ENCODE results near the gene TJP2. TPM values are rescaled to one million over a fixed set of nuclear protein-coding genes. Genes with fewer than 3 reads are reported as not detected.
A peak's percentile ranks its signal among the peaks of the same experiment; 100 is the strongest.

TJP2 gene
- total RNA-seq, 2 donors from 2014 or later: 45.1 to 53.0 TPM

DNA sequence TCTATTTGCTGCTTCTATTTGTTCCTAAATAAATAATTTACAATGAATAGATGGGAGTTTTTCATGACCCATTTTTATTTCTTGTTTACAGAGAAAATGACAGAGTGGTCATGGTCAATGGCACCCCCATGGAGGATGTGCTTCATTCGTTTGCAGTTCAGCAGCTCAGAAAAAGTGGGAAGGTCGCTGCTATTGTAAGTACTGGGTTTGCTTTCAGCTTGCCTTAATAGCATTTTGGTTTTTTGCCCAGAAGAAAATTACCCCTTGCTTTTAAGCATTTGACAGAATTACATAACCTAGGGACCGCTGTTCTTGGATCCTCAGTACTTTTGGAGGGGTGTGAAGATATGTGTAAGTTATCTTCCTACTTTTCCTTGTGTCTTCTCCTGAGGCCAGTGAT is 44.1 kb downstream of the TJP2 start:
- 94% methylated on average over 3 of the region's 3 CpGs; no CpG with 5 or more reads in 1 of the 2 experiments for WGBS, 2 experiments (ENCODE audit: insufficient coverage in 1 of 2, insufficient read length in 1 of 2)
- no peaks in the 10 kb centered on the region for H3K4me1 Mint-ChIP-seq
- no peaks in the 10 kb centered on the region for H3K9me3 ChIP-seq (ENCODE audit: control insufficient read depth, low read length)
- H3K9ac ChIP-seq (ENCODE audit: extremely low read depth, low read length, poor library complexity, severe bottlenecking): no peak overlapping the region
- H3K27me3 ChIP-seq (ENCODE audit: control insufficient read depth, insufficient read depth, low read length, poor library complexity, severe bottlenecking): no peaks in the 10 kb centered on the region
- no peak overlapping the region for H3K27ac Mint-ChIP-seq
- H3K4me1 ChIP-seq (ENCODE audit: control insufficient read depth, insufficient read depth, low read length): no peaks in the 10 kb centered on the region
- no peak for DNase-seq
- no peak overlapping the region for H3K27ac ChIP-seq (ENCODE audit: low read depth, low read length)
- no peaks in the 10 kb centered on the region for H3K27me3 Mint-ChIP-seq (ENCODE audit: insufficient read depth)
- H3K36me3 ChIP-seq (ENCODE audit: control insufficient read depth, insufficient read depth, low read length): peaks cover 13% of the 10 kb centered on the region
- TF ChIP-seq, protein P1, sequence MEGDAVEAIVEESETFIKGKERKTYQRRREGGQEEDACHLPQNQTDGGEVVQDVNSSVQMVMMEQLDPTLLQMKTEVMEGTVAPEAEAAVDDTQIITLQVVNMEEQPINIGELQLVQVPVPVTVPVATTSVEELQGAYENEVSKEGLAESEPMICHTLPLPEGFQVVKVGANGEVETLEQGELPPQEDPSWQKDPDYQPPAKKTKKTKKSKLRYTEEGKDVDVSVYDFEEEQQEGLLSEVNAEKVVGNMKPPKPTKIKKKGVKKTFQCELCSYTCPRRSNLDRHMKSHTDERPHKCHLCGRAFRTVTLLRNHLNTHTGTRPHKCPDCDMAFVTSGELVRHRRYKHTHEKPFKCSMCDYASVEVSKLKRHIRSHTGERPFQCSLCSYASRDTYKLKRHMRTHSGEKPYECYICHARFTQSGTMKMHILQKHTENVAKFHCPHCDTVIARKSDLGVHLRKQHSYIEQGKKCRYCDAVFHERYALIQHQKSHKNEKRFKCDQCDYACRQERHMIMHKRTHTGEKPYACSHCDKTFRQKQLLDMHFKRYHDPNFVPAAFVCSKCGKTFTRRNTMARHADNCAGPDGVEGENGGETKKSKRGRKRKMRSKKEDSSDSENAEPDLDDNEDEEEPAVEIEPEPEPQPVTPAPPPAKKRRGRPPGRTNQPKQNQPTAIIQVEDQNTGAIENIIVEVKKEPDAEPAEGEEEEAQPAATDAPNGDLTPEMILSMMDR (conservative IDR thresholded peaks at IDR 0.05): no peak
- H3K4me3 Mint-ChIP-seq: no peak overlapping the region
- no peak overlapping the region for H3K4me3 ChIP-seq (ENCODE audit: low read length)
- no peaks in the 10 kb centered on the region for H3K9me3 Mint-ChIP-seq
- H3K36me3 Mint-ChIP-seq (ENCODE audit: low read depth): peaks cover 27% of the 10 kb centered on the region

DNA sequence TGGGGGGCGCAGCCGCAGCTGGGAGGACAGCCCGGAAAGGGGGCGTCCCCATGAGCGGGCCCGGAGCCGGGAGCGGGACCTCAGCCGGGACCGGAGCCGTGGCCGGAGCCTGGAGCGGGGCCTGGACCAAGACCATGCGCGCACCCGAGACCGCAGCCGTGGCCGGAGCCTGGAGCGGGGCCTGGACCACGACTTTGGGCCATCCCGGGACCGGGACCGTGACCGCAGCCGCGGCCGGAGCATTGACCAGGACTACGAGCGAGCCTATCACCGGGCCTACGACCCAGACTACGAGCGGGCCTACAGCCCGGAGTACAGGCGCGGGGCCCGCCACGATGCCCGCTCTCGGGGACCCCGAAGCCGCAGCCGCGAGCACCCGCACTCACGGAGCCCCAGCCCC is 47.0 kb downstream of the TJP2 start:
- Histone ChIP-seq H3K27ac (ENCODE audit: low read depth, low read length) (no peak overlapping the region), H3K9me3 (ENCODE audit: control insufficient read depth, low read length) (no peaks in the 10 kb centered on the region), H3K27me3 (ENCODE audit: control insufficient read depth, insufficient read depth, low read length, poor library complexity, severe bottlenecking) (no peaks in the 10 kb centered on the region), H3K4me3 (ENCODE audit: low read length) (no peak overlapping the region), H3K4me1 (ENCODE audit: control insufficient read depth, insufficient read depth, low read length) (no peaks in the 10 kb centered on the region), H3K36me3 (ENCODE audit: control insufficient read depth, insufficient read depth, low read length) (peaks cover 19% of the 10 kb centered on the region), H3K9ac (ENCODE audit: extremely low read depth, low read length, poor library complexity, severe bottlenecking) (no peak overlapping the region)
- Mint-ChIP-seq H3K27me3 (ENCODE audit: insufficient read depth) (no peaks in the 10 kb centered on the region), H3K27ac (no peak overlapping the region), H3K9me3 (no peaks in the 10 kb centered on the region), H3K4me1 (peaks cover 2% of the 10 kb centered on the region), H3K4me3 (no peak overlapping the region), H3K36me3 (ENCODE audit: low read depth) (peaks cover 38% of the 10 kb centered on the region)
- no peak for DNase-seq
- 96 to 99% methylated on average over 38 to 47 of the region's 47 CpGs for WGBS, 2 experiments (ENCODE audit: insufficient coverage in 1 of 2, insufficient read length in 1 of 2)
- TF ChIP-seq, protein P1 (conservative IDR thresholded peaks at IDR 0.05): no peak

- no peak for DNase-seq
- H3K36me3 Mint-ChIP-seq (ENCODE audit: low read depth): peaks cover 43% of the 10 kb centered on the region
- no peaks in the 10 kb centered on the region for H3K27me3 Mint-ChIP-seq (ENCODE audit: insufficient read depth)
- Histone ChIP-seq H3K4me1 (ENCODE audit: control insufficient read depth, insufficient read depth, low read length) (no peaks in the 10 kb centered on the region), H3K36me3 (ENCODE audit: control insufficient read depth, insufficient read depth, low read length) (peaks cover 23% of the 10 kb centered on the region), H3K27me3 (ENCODE audit: control insufficient read depth, insufficient read depth, low read length, poor library complexity, severe bottlenecking) (no peaks in the 10 kb centered on the region), H3K27ac (ENCODE audit: low read depth, low read length) (no peak overlapping the region), H3K9me3 (ENCODE audit: control insufficient read depth, low read length) (no peaks in the 10 kb centered on the region), H3K9ac (ENCODE audit: extremely low read depth, low read length, poor library complexity, severe bottlenecking) (no peak overlapping the region), H3K4me3 (ENCODE audit: low read length) (no peak overlapping the region)
- WGBS, 2 experiments (ENCODE audit: insufficient coverage in 1 of 2, insufficient read length in 1 of 2): 98 to 100% methylated on average over 1 to 8 of the region's 8 CpGs
- TF ChIP-seq, protein P1 (conservative IDR thresholded peaks at IDR 0.05): no peak
- peak overlapping the region; percentile 82 for H3K27ac Mint-ChIP-seq
- no peaks in the 10 kb centered on the region for H3K9me3 Mint-ChIP-seq
- H3K4me3 Mint-ChIP-seq: no peak overlapping the region
- peaks cover 2% of the 10 kb centered on the region for H3K4me1 Mint-ChIP-seq
Observed at GRCh38 chr9:69222970-69223369, 48.9 kb downstream of the TJP2 start.
